HTERT RPE-1 (cell line): ENCODE data around the gene PPP3CA.
"Not testable (repeated sequence)": the region's sequence is repeated elsewhere in the genome, so short reads cannot be mapped to it uniquely, and the experiment has no call there.

ENCODE experiments used
- in situ Hi-C: fragments of 300-500 bp; cut with MboI; formaldehyde crosslinking; loops from 4 replicates; pipeline ENCODE4 v1.14.3; 2020; ENCODE audit warnings: low sequenced_read_pairs

The PPP3CA gene

GRCh38 chr4:101114936-101115372, 232.4 kb downstream of the PPP3CA start:
- in situ Hi-C loops, result no loop called here

DNA sequence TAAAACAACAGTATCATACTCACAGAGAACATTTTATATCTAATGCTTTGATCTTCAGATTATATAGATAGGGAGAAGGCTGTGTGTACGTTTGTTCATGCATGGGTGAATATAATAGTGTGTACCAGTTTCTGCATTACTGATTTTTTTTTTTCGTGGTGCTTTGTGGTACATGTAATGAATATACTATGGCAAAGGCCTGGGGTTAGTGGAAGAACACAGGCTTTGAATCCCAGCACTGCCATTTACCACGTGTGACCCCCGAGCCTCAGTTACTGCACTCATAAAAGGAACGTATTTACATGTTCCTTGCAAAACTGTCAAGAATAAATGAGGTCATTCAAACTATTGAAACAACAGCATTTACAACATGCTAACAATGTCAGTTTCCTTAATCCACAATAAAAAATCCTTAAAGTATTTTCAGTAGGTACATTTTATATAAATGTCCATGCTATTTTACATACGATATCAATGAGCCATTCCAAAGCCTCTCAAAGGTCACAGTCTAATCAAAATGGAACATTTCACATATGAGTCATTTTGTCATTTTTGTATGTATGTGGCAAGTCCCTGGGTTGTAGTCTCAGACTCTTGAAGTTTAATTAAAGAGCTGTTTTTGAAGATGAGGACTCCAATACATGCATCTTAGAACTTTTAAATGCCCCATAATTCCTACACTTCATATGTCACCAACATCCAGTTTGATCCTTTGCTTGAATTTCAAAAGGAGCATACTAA, 242.8 kb downstream of the PPP3CA start:
- in situ Hi-C loops, result no loop called here

GRCh38 chr4:101103381-101104142, 243.8 kb downstream of the PPP3CA start:
- in situ Hi-C loops, result no loop called here

DNA sequence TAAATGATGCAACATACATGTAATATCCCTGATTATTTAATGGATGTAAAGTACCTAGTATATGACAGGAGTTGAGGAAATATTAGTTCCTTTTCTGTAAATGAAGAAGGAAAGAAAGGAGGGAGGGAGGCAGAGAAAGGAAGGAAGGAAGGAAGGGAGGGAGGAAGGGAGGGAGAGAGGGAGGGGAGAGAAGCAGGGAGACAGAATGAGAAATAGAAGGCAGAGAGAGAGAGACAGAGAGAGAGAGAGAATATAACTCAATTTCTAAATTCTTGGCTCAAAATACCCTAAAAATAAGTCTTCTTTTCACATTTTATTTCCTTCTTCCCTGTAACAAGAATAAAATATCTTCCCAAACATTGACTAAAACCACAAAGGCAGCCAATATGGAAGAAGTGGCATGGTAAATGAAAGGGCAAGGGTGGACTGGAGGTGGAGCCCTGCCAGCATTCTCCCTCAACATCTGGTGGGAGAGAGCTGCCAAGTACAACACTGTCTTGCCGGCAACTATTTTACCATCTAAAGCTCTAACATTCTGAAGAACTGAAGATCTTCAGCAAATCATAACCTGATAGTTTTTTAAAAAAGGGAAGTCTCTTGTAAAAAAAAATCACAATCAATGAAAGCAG, 245.1 kb downstream of the PPP3CA start:
- in situ Hi-C loops, result no loop called here

- in situ Hi-C loops, result no loop called here
Measured at GRCh38 chr4:101101072-101101471, 246.3 kb downstream of the PPP3CA start.

DNA sequence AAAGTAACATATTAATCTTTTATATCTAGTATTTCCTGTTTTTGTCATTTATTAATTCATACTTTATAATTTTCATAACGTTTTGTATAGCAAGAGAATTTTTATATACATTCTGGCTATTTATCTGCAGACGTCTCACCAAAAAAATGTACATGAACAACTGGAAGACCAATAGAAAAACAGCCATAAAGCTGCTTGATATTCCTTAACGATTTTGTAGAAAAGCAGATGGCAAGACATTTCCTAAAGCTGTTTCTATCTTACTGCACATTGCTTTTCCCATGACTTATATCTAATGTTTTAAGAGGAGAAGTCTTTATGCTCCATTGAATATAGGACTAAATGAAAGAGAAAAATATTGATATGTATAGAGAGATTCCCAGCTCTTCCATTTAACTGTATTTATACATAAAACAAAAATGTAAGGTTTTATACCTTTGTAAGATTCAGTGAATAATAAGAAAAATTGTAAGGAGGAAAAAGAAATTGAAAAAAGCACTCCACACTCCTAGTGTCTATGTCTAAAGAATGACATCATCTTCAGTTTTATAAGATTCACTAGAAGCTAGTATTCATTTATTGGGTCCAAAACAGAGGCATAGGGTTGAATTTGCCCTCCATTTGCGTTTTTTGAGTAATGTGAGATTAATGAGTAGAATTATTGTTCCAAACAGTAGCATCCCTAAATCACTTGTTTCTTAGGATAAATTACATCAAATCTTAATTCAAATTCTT, 248.5 kb downstream of the PPP3CA start:
- in situ Hi-C loops, result no loop called here

- in situ Hi-C loops, result not testable (repeated sequence)
Measured at GRCh38 chr4:101092609-101093008, 254.7 kb downstream of the PPP3CA start.

DNA sequence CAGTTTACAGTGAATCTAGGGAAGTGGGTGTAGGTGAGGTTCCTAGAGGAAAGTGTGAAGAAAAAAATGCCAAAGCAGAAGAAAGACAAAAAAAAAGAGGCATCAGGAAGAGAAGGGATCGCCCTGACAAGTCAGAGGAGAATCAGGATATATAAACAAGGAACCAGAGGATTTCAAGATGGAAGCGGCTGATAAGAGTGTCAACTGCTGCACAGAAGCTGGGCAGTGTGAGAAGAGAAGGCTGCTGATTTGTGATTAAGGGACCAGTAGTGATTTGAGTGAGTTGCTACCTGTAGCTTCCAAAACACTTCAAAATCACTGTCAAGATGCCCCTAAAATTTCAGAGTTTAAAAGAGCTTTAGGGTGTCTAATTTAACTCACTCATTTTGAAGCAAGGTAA, 258.2 kb downstream of the PPP3CA start:
- in situ Hi-C loops, result no loop called here

GRCh38 chr4:101086801-101087586, 260.3 kb downstream of the PPP3CA start:
- in situ Hi-C loops, result no loop called here

DNA sequence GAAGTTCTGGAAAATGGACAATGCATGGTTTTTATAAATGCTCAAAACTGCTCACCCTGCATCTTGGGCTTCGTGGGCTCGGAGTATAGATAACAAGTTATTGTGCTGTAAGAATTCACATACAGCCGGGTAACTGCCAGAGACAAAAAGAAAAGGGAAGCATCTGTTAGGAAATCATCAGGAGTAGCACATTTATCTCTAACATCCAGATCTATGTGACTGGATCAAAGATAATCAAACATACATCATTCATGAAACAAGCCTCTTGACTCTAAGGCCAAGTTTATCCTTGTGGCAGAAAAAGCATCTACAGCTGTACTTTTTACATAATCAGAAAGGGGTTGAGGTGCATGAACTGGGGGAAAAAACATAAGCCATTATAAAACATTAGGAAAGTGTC, 264.2 kb downstream of the PPP3CA start:
- in situ Hi-C loops, result no loop called here

DNA sequence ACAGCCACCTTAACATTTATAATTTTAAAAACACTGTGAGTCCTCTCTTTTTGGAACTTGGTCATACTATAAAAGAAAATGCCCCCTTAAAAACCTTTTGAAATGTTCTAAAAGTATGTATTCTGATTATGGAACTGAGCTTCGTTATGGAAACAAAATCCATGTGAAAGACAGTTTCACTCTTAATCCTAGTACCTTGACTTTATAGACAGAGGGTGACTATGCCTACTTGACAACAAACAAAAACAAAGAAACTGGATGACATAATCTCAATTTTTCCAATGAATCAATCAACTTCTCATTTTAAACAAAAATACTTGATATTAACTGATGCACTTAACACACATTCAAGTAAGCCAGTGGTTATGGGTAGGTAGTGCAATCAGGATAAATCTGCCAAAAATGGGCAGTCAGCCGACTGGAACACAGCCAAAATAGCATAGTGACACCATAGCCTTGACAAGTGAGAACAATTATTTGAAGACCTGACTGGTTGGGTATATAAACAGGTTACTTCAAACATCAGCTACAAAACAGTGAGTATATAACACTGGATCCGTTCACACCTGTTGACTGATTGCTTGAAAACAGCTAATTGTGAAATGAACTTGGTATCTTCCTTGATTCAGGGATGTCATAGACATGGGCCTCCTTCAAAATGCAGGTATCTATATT, 265.5 kb downstream of the PPP3CA start:
- in situ Hi-C loops, result no loop called here

- in situ Hi-C loops, result no loop called here
Measured at GRCh38 chr4:101081166-101081565, 266.2 kb downstream of the PPP3CA start.

GRCh38 chr4:101078950-101079349, 268.4 kb downstream of the PPP3CA start:
- in situ Hi-C loops, result no loop called here

GRCh38 chr4:101076032-101076431, 271.3 kb downstream of the PPP3CA start:
- in situ Hi-C loops, result no loop called here

GRCh38 chr4:101075536-101075935, 271.8 kb downstream of the PPP3CA start:
- in situ Hi-C loops, result no loop called here

- in situ Hi-C loops, result no loop called here
Measured at GRCh38 chr4:101074326-101074725, 273.0 kb downstream of the PPP3CA start.

DNA sequence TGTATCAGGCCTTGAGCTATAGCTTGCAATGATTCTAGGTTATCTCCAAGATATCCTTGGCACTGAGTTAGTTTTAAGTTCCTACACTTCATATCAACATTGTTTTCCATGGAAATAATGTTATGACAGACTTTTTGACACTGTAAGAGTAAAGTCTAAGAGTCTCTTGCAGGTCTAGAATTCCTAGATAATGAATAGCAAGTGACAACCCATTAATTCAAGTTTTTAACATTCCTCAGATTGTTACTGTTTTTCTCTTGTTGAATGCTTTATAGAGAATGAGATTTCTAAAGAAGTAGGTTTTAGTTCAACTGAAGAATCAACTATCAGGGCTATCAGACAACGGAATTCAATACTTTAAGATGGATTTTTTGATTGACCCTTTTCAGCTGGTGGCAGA, 276.1 kb downstream of the PPP3CA start:
- in situ Hi-C loops, result no loop called here

DNA sequence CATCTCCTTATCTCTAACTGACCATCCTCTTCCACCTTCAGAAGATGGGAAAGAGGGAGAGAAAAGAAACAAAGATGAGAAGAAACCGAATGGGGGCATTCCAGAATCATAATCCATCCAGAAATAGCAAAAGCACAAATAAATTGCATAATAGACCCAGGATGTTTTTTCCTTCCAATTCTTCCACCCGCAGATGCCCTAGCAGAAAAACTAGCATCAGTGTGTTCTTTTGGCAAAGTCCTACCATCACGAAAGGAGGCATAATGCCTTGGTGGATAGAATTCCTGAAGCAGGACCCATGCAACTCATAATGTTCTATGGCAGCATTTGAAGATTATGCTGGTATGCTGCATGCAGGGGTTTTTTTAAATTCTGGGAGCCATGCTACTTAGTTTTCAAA, 279.2 kb downstream of the PPP3CA start:
- in situ Hi-C loops, result no loop called here

- in situ Hi-C loops, result no loop called here
Measured at GRCh38 chr4:101067383-101067782, 279.9 kb downstream of the PPP3CA start.

GRCh38 chr4:101066626-101067170, 280.6 kb downstream of the PPP3CA start:
- in situ Hi-C loops, result no loop called here
